ENCODE data around the gene PEX26. TPM values are rescaled to one million over a fixed set of nuclear protein-coding genes. Genes with fewer than 3 reads are reported as not detected.

Gene PEX26
- total RNA-seq, 2 donors from 2014 or later, result 15.1 to 18.4 TPM

GRCh38 chr22:18078329-18079041 is 695 bp downstream of the PEX26 start:
- peak overlapping the region; percentile 83 to 85 for H3K27ac ChIP-seq
- DNase-seq (ENCODE audit: low spot score), result no peak
- peaks cover 37% of the 10 kb centered on the region for H3K36me3 ChIP-seq
- H3K27me3 ChIP-seq, result no peaks in the 10 kb centered on the region
- H3K4me1 ChIP-seq, result peaks cover 0 to 33% of the 10 kb centered on the region in 2 donors
- no peak for TF ChIP-seq CTCF (IDR thresholded peaks at IDR 0.05)
- H3K9me3 ChIP-seq, result no peaks in the 10 kb centered on the region
- H3K4me3 ChIP-seq, result peak overlapping the region; percentile 83 to 92

GRCh38 chr22:18079706-18080233 is 2.0 kb downstream of the PEX26 start:
- no peaks in the 10 kb centered on the region for H3K9me3 ChIP-seq
- peaks cover 47% of the 10 kb centered on the region for H3K36me3 ChIP-seq
- DNase-seq (ENCODE audit: low spot score), result no peak
- no peak for TF ChIP-seq CTCF (IDR thresholded peaks at IDR 0.05)
- no peak overlapping the region for H3K4me3 ChIP-seq
- H3K27me3 ChIP-seq, result no peaks in the 10 kb centered on the region
- H3K4me1 ChIP-seq, result peaks cover 0 to 33% of the 10 kb centered on the region in 2 donors
- no peak overlapping the region for H3K27ac ChIP-seq

GRCh38 chr22:18081416-18081815 is 3.6 kb downstream of the PEX26 start:
- H3K27me3 ChIP-seq, result no peaks in the 10 kb centered on the region
- no peak for DNase-seq (ENCODE audit: low spot score)
- no peak overlapping the region for H3K27ac ChIP-seq
- no peak overlapping the region for H3K4me3 ChIP-seq
- H3K9me3 ChIP-seq, result no peaks in the 10 kb centered on the region
- H3K36me3 ChIP-seq, result peaks cover 64% of the 10 kb centered on the region
- H3K4me1 ChIP-seq, result peaks cover 0 to 25% of the 10 kb centered on the region in 2 donors
- TF ChIP-seq CTCF (IDR thresholded peaks at IDR 0.05), result no peak

- H3K27ac ChIP-seq, result no peak overlapping the region
- H3K36me3 ChIP-seq, result peaks cover 72% of the 10 kb centered on the region
- H3K27me3 ChIP-seq, result no peaks in the 10 kb centered on the region
- no peak for TF ChIP-seq CTCF (IDR thresholded peaks at IDR 0.05)
- H3K4me1 ChIP-seq, result peaks cover 0 to 14% of the 10 kb centered on the region in 2 donors
- H3K9me3 ChIP-seq, result no peaks in the 10 kb centered on the region
- H3K4me3 ChIP-seq, result no peak overlapping the region
- DNase-seq (ENCODE audit: low spot score), result no peak
Observed at GRCh38 chr22:18082467-18082866, 4.7 kb downstream of the PEX26 start.

- Histone ChIP-seq H3K27me3 (no peaks in the 10 kb centered on the region), H3K9me3 (no peaks in the 10 kb centered on the region), H3K4me1 (peaks cover 0 to 14% of the 10 kb centered on the region in 2 donors), H3K36me3 (peaks cover 82% of the 10 kb centered on the region), H3K4me3 (no peak overlapping the region), H3K27ac (no peak overlapping the region)
- DNase-seq (ENCODE audit: low spot score), result no peak
- no peak for TF ChIP-seq CTCF (IDR thresholded peaks at IDR 0.05)
Observed at GRCh38 chr22:18083406-18083805, 5.6 kb downstream of the PEX26 start.
